H1 (cell line): Measurements from ENCODE around the gene TIFAB. TPM values are rescaled to one million over a fixed set of nuclear protein-coding genes. Genes with fewer than 3 reads are reported as not detected.
"Not testable (repeated sequence)": the region's sequence is repeated elsewhere in the genome, so short reads cannot be mapped to it uniquely, and the experiment has no call there.

ENCODE experiments used
- CTCF ChIA-PET: fragments of 300-600 bp; sonication (Branson Sonifier 250); formaldehyde crosslinking; loops from one replicate; lab custom pipeline; 2021; ENCODE audit not compliant: partially characterized antibody; lab: Charles Lee
- POLR2A ChIA-PET: fragments of 300-600 bp; sonication (Branson Sonifier 250); formaldehyde crosslinking; loops from one replicate; lab custom pipeline; 2021; ENCODE audit warnings: inconsistent platforms; ENCODE audit not compliant: partially characterized antibody; lab: Charles Lee
- DNase-seq, 2 experiments: peaks; one replicate each; pipeline versions ENCODE4 v3.0.0 to v3.0.0-alpha.2; 2010 to 2022; ENCODE audit warnings: low spot score in 2 of 2, low read depth in 1 of 2, mixed read lengths in 1 of 2
- FAIRE-seq: peaks from 2 replicates; lab custom pipeline; 2011; peaks lifted over from hg19 to GRCh38; lab: Jason Lieb, UNC
- H2AFZ ChIP-seq: 2 replicates; pipeline ENCODE4 v1.8.1; 2012; ENCODE audit warnings: low read length, inconsistent platforms
- H2AK5ac ChIP-seq: 2 replicates; pipeline ENCODE4 v1.6.1; 2013; ENCODE audit warnings: low read depth, low read length
- H2BK120ac ChIP-seq: replicated peaks from 2 replicates; pipeline ENCODE3; 2013; ENCODE audit warnings: low read depth, low read length, inconsistent platforms
- H2BK12ac ChIP-seq: 2 replicates; pipeline ENCODE4 v1.6.1; 2013; ENCODE audit warnings: low read depth, low read length
- H2BK15ac ChIP-seq: 2 replicates; pipeline ENCODE4 v1.6.1; 2013; ENCODE audit warnings: low read length
- H2BK20ac ChIP-seq: 2 replicates; pipeline ENCODE4 v1.6.1; 2013; ENCODE audit warnings: low read length
- H2BK5ac ChIP-seq: 2 replicates; pipeline ENCODE4 v1.6.1; 2013; ENCODE audit warnings: low read depth, low read length
- H3K14ac ChIP-seq: 2 replicates; pipeline ENCODE4 v1.6.1; 2013; ENCODE audit warnings: inconsistent platforms; ENCODE audit not compliant: insufficient read length
- H3K18ac ChIP-seq: 2 replicates; pipeline ENCODE4 v1.6.1; 2013; ENCODE audit warnings: low read length; ENCODE audit errors: extremely low read depth
- H3K23ac ChIP-seq: 2 replicates; pipeline ENCODE4 v1.6.1; 2013; ENCODE audit warnings: inconsistent platforms; ENCODE audit not compliant: insufficient read length
- H3K23me2 ChIP-seq: 2 replicates; pipeline ENCODE4 v1.6.1; 2013; ENCODE audit warnings: low read depth, low read length
- H3K27ac ChIP-seq: 2 replicates; pipeline ENCODE4 v1.6.1; 2011; ENCODE audit warnings: low read depth, low read length, inconsistent platforms
- H3K27me3 ChIP-seq, 4 experiments: replicated peaks in 1 of 4; 1 replicate in 1 of 4; 2 replicates in 3 of 4; pipeline versions ENCODE4 v1.6.1 to v1.8.1; 2011 to 2013; ENCODE audit warnings: low read length in 3 of 4, mild to moderate bottlenecking in 3 of 4, inconsistent platforms in 2 of 4, mixed read lengths in 2 of 4, moderate library complexity in 1 of 4; ENCODE audit not compliant: control insufficient read depth in 3 of 4, insufficient read depth in 3 of 4; ENCODE audit errors: extremely low read depth in 1 of 4
- H3K36me3 ChIP-seq, 4 experiments: 2 replicates each; pipeline versions ENCODE4 v1.6.1 to v1.8.1; 2011 to 2013; ENCODE audit warnings: mild to moderate bottlenecking in 4 of 4, low read length in 3 of 4, moderate library complexity in 2 of 4, control low read depth in 1 of 4, inconsistent platforms in 1 of 4; ENCODE audit not compliant: insufficient read depth in 4 of 4, control insufficient read depth in 2 of 4
- H3K4ac ChIP-seq: replicated peaks from 2 replicates; pipeline ENCODE3; 2013; ENCODE audit warnings: low read length, low read depth, mixed read lengths, inconsistent platforms; ENCODE audit not compliant: insufficient read length
- H3K4me1 ChIP-seq, 4 experiments: replicated peaks in 1 of 4; 1 replicate in 1 of 4; 2 replicates in 3 of 4; pipeline versions ENCODE4 v1.6.1 to v1.8.1; 2011 to 2013; ENCODE audit warnings: low read length in 3 of 4, inconsistent platforms in 2 of 4, mixed read lengths in 1 of 4; ENCODE audit not compliant: insufficient read depth in 4 of 4, control insufficient read depth in 3 of 4
- H3K4me2 ChIP-seq, 2 experiments: 2 replicates each; pipeline versions ENCODE4 v1.6.1 to v1.8.1; 2011 to 2013; ENCODE audit warnings: low read depth in 2 of 2, low read length in 2 of 2, control low read depth in 1 of 2, inconsistent platforms in 1 of 2, mild to moderate bottlenecking in 1 of 2; ENCODE audit not compliant: insufficient read depth in 1 of 2
- H3K4me3 ChIP-seq, 4 experiments: fragments of 200-600, 300-600 bp in 1 of 4; sonication (generic), shearing (Covaris generic), sonication (Bioruptor Twin) in 1 of 4; 2 replicates each; pipeline versions ENCODE4 v1.5.1 to v1.8.1; 2011 to 2016; ENCODE audit warnings: low read length in 4 of 4, low read depth in 3 of 4, control low read depth in 2 of 4, inconsistent platforms in 2 of 4, mild to moderate bottlenecking in 2 of 4, mixed read lengths in 1 of 4, moderate library complexity in 1 of 4; ENCODE audit not compliant: insufficient read depth in 2 of 4; ENCODE audit errors: extremely low read depth in 1 of 4
- H3K56ac ChIP-seq: replicated peaks from 2 replicates; pipeline ENCODE3; 2013; ENCODE audit warnings: low read depth, mild to moderate bottlenecking, mixed read lengths, low read length, inconsistent platforms; ENCODE audit not compliant: insufficient read length
- H3K79me1 ChIP-seq: 2 replicates; pipeline ENCODE4 v1.6.1; 2013; ENCODE audit warnings: low read depth, low read length, control low read depth
- H3K79me2 ChIP-seq, 2 experiments: 2 replicates each; pipeline versions ENCODE4 v1.6.1 to v1.8.1; 2012 to 2013; ENCODE audit warnings: low read length in 2 of 2, mild to moderate bottlenecking in 2 of 2, inconsistent platforms in 1 of 2; ENCODE audit not compliant: insufficient read depth in 2 of 2, control insufficient read depth in 1 of 2
- H3K9ac ChIP-seq, 4 experiments: replicated peaks in 1 of 4; 1 replicate in 1 of 4; 2 replicates in 3 of 4; pipeline versions ENCODE4 v1.6.1 to v1.8.1; 2011 to 2013; ENCODE audit warnings: low read depth in 3 of 4, low read length in 3 of 4, control low read depth in 2 of 4, mild to moderate bottlenecking in 2 of 4, moderate library complexity in 2 of 4, inconsistent platforms in 1 of 4; ENCODE audit errors: extremely low read depth in 1 of 4
- H3K9me3 ChIP-seq, 2 experiments: 2 replicates each; pipeline versions ENCODE4 v1.6.1 to v1.8.1; 2012 to 2013; ENCODE audit warnings: mild to moderate bottlenecking in 2 of 2, moderate library complexity in 2 of 2, control low read depth in 1 of 2, inconsistent platforms in 1 of 2, low read depth in 1 of 2, low read length in 1 of 2, mixed read lengths in 1 of 2; ENCODE audit not compliant: insufficient read depth in 2 of 2
- H4K20me1 ChIP-seq, 2 experiments: replicated peaks in 1 of 2; 2 replicates each; pipeline versions ENCODE3 to v1.8.1; 2011 to 2013; ENCODE audit warnings: inconsistent platforms in 2 of 2, low read length in 2 of 2, mild to moderate bottlenecking in 1 of 2; ENCODE audit not compliant: insufficient read depth in 2 of 2, control insufficient read depth in 1 of 2
- H4K5ac ChIP-seq: 2 replicates; pipeline ENCODE4 v1.6.1; 2013; ENCODE audit warnings: low read length, low read depth, mixed read lengths, inconsistent platforms; ENCODE audit not compliant: insufficient read length
- H4K8ac ChIP-seq: 2 replicates; pipeline ENCODE4 v1.8.0; 2013; ENCODE audit warnings: mild to moderate bottlenecking, moderate library complexity, low read length, inconsistent platforms; ENCODE audit not compliant: insufficient read depth; ENCODE audit errors: extremely low read depth
- H4K91ac ChIP-seq: replicated peaks from 2 replicates; pipeline ENCODE3; 2013; ENCODE audit warnings: low read length, mixed read lengths, inconsistent platforms; ENCODE audit not compliant: insufficient read length
- HDAC2 ChIP-seq, 2 experiments: fragments of 300-600 bp in 1 of 2; sonication (generic) in 1 of 2; IDR thresholded peaks; 2 replicates each; pipeline ENCODE4 v1.6.1; 2011 to 2012; ENCODE audit warnings: low read depth in 2 of 2, low read length in 2 of 2, mild to moderate bottlenecking in 2 of 2, moderate library complexity in 2 of 2, borderline replicate concordance in 1 of 2, inconsistent platforms in 1 of 2
- KDM1A ChIP-seq: fragments of 200-600, 300-600 bp; sonication (generic); IDR thresholded peaks from 2 replicates; pipeline ENCODE4 v1.7.1; 2016; ENCODE audit warnings: mild to moderate bottlenecking, low read length, borderline replicate concordance
- RXRA ChIP-seq: IDR thresholded peaks from 2 replicates; pipeline ENCODE4 v1.6.1; 2011; ENCODE audit warnings: low read depth, mild to moderate bottlenecking, low read length, moderate library complexity; ENCODE audit not compliant: insufficient read depth
- SIX5 ChIP-seq: IDR thresholded peaks from 2 replicates; pipeline ENCODE4 v1.6.1; 2011; ENCODE audit warnings: mild to moderate bottlenecking, low read depth, low read length
- WGBS, 2 experiments: shearing (Covaris generic) in 1 of 2; methylation state at CpG; one replicate each; pipeline versions ENCODE4 v1.1.6 to v1.1.7; 2013 to 2015; ENCODE audit warnings: low lambda C conversion rate in 2 of 2, mixed read lengths in 2 of 2, inconsistent platforms in 1 of 2, low coverage in 1 of 2, missing lambda C conversion rate in 1 of 2; ENCODE audit not compliant: insufficient replicate concordance in 2 of 2, insufficient coverage in 1 of 2, insufficient read length in 1 of 2; ENCODE audit errors: extremely low coverage in 1 of 2, missing lambda C conversion rate in 1 of 2; 5-methylcytosine and 5-hydroxymethylcytosine counted together
- polyA plus RNA-seq, 7 experiments: library from polyadenylated mRNA; depleted of rRNA in 3 of 7; stranded (reverse) in 5 of 7; unstranded in 2 of 7; fragments of >200 nt in 5 of 7; fragments of 200-250 nt in 2 of 7; gene quantifications; 1 replicate in 5 of 7; 2 replicates in 1 of 7; 4 replicates in 1 of 7; pipeline versions ENCODE4 v1.2.1 to v1.2.3, GENCODE V29; 2011 to 2013; ENCODE audit warnings: missing spikeins in 2 of 7, mixed read lengths in 2 of 7
- total RNA-seq: library from RNA; stranded (reverse); fragmentation: NEBNext Ultra II Directional; extraction: Animal tissue kit (Norgen Biotek cat#: 25700); gene quantifications from 2 replicates; pipeline ENCODE4 v1.2.1, GENCODE V29; 2021

The TIFAB gene
- total and polyA plus RNA-seq, 2 of the 8 experiments (the other 6 are each of a cell fraction or from before 2014, with no cell fraction given) = not detected

DNA sequence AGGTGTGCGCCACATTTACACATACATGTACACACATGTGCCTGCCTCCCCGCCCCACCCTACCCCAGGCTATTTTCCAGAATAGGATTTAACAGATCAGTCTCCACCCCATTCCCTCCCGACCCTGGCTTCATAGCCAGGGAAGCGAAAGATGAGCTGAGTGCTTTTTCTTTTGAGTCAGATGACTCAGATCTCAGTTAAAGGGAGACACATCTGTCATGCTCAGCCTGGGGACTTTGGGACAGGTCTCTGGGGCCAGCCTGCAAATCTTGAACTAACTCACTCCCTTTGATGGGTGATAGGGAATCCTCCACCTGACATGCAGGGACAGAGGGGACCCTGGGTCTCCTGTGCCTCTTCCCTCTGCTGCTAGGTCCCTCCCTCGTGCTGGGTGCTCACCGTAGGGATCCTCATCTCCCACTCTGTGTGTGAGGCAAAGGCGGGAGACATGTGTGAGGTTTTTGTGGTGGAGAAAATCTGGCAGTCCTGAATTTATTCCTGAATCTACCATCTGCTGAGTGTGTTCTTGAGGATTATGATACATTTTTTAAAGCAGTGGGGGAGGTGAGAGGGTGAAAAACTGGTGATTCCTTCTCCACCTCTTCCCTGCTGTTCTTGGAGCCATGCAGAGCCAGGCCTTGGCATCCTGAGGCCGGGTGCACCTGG lies 46.0 kb upstream of the TIFAB start (continued):
- TF ChIP-seq HDAC2 (IDR thresholded peaks at IDR 0.05; ENCODE audit: borderline replicate concordance in 1 of 2, low read depth in 2 of 2, low read length in 2 of 2) (no peak), SIX5 (no peak), KDM1A (no peak), RXRA (no peak)

DNA sequence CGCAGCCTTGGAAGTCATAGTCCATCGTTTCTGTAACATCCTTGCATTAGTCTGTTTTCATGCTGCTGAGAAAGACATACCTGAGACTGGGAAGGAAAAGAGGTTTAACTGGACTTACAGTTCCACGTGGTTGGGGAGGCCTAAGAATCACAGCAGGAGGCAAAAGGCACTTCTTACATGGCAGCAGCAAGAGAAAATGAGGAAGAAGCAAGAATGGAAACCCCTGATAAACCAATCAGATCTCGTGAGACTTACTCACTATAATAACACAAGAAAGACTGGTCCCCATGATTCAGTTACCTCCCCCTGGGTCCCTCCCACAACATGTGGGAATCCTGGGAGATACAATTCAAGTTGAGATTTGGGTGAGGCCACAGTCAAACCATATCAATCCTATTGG lies 43.4 kb upstream of the TIFAB start:
- H2BK5ac ChIP-seq, H3K79me1 ChIP-seq, H3K27ac ChIP-seq, H3K56ac ChIP-seq, H3K9me3 ChIP-seq, POLR2A ChIA-PET, H3K4me2 ChIP-seq, H3K4me3 ChIP-seq, FAIRE-seq, H2AFZ ChIP-seq, H4K5ac ChIP-seq, H3K4ac ChIP-seq, H3K18ac ChIP-seq, H2BK15ac ChIP-seq, H2BK120ac ChIP-seq, H3K14ac ChIP-seq, H2AK5ac ChIP-seq, H3K23me2 ChIP-seq, H3K79me2 ChIP-seq, DNase-seq, H3K36me3 ChIP-seq, H2BK20ac ChIP-seq, H4K91ac ChIP-seq, H3K9ac ChIP-seq, H3K23ac ChIP-seq, H4K8ac ChIP-seq, H2BK12ac ChIP-seq: not testable (repeated sequence)
- peaks cover 3 to 10% of the 10 kb centered on the region in 2 experiments for H4K20me1 ChIP-seq
- peaks cover 47 to 80% (median 68%) of the 10 kb centered on the region in 4 experiments for H3K27me3 ChIP-seq
- peaks cover 4 to 23% (median 12%) of the 10 kb centered on the region in 4 experiments for H3K4me1 ChIP-seq
- WGBS, 2 experiments = 76% methylated on average over 4 of the region's 4 CpGs; no CpG with 5 or more reads in 1 of the 2 experiments
- CTCF ChIA-PET = interaction anchor here (1.0 to 2.5 kb wide), 5 partner anchors 30 to 58 kb away, joined by 3 to 9 read pairs (median 4); no protein-coding TSS in a partner anchor
